Measurements from ENCODE around the gene FXYD6.

DNA sequence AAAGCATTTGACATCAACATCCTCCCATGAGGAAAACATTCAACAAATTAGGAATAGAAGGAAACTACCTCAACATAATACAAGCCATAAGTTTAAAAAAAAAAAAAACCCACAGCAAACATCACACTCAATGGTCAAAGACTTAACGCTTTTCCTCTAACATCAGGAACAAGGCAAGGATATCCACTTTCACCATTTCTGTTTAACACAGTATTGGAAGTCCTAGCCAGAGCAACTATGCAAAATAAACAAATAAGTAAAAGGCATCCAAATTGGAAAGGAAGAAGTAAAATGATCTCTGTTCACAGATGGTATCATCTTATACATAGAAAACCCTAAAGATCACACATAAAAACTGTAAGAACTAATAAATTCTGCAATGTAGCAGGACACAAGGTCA lies 13.1 kb downstream of the FXYD6 start:
- TF ChIP-seq POLR2A (IDR thresholded peaks at IDR 0.05), result no peak
- TF ChIP-seq, protein P1, sequence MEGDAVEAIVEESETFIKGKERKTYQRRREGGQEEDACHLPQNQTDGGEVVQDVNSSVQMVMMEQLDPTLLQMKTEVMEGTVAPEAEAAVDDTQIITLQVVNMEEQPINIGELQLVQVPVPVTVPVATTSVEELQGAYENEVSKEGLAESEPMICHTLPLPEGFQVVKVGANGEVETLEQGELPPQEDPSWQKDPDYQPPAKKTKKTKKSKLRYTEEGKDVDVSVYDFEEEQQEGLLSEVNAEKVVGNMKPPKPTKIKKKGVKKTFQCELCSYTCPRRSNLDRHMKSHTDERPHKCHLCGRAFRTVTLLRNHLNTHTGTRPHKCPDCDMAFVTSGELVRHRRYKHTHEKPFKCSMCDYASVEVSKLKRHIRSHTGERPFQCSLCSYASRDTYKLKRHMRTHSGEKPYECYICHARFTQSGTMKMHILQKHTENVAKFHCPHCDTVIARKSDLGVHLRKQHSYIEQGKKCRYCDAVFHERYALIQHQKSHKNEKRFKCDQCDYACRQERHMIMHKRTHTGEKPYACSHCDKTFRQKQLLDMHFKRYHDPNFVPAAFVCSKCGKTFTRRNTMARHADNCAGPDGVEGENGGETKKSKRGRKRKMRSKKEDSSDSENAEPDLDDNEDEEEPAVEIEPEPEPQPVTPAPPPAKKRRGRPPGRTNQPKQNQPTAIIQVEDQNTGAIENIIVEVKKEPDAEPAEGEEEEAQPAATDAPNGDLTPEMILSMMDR (IDR thresholded peaks at IDR 0.05), result no peak

Measured in adrenal gland (tissue), 5 donors.